NCI-H460 (cell line): ENCODE data around the gene CSNK1G1. TPM values are rescaled to one million over a fixed set of nuclear protein-coding genes. Genes with fewer than 3 reads are reported as not detected.
"Not testable (repeated sequence)": the region's sequence is repeated elsewhere in the genome, so short reads cannot be mapped to it uniquely, and the experiment has no call there.

Experiments used
- DNase-seq: peaks from one replicate; pipeline ENCODE4 v3.0.0-alpha.2; 2016; ENCODE audit warnings: low read depth; ENCODE audit errors: extremely low read depth
- polyA plus RNA-seq: library from polyadenylated mRNA; depleted of rRNA; stranded (reverse); fragments of >200 nt; gene quantifications from 2 replicates; pipeline ENCODE4 v1.2.3, GENCODE V29; 2014; cell fraction: nucleus; rRNA removed
- total RNA-seq: library from RNA; depleted of rRNA; stranded (reverse); fragments of >200 nt; shearing (Covaris generic); gene quantifications from 2 replicates; pipeline ENCODE4 v1.2.3, GENCODE V29; 2014; rRNA removed

Gene CSNK1G1
- 17.5 and 20.7 TPM in 2 replicates for total RNA-seq
- 7.8 and 9.4 TPM in 2 replicates for polyA plus RNA-seq

- peak; percentile 93 for DNase-seq
Measured at GRCh38 chr15:64355944-64356709, at the start of gene CSNK1G1. Gene CSNK1G1, minus strand, starts transcription at chr15:64356173. Its CDS starts 55,674 bp downstream, at chr15:64300499.

- no peak for DNase-seq
Measured at GRCh38 chr15:64400583-64400982, 44.6 kb upstream of the CSNK1G1 start.

- no peak for DNase-seq
Measured at GRCh38 chr15:64398575-64398974, 42.6 kb upstream of the CSNK1G1 start.

GRCh38 chr15:64396789-64397188, 40.8 kb upstream of the CSNK1G1 start:
- DNase-seq: no peak

- not testable (repeated sequence) for DNase-seq
Measured at GRCh38 chr15:64392471-64392870, 36.5 kb upstream of the CSNK1G1 start.

- no peak for DNase-seq
Measured at GRCh38 chr15:64389036-64389435, 33.1 kb upstream of the CSNK1G1 start.

GRCh38 chr15:64387562-64388168, 31.7 kb upstream of the CSNK1G1 start, which contains the start of gene TRIP4:
Gene TRIP4, plus strand, starts transcription at chr15:64387836. Its CDS starts 28 bp downstream, at chr15:64387864.
- peak; percentile 93 for DNase-seq

GRCh38 chr15:64386291-64386690, 30.3 kb upstream of the CSNK1G1 start:
- DNase-seq: no peak

GRCh38 chr15:64383760-64384159, 27.8 kb upstream of the CSNK1G1 start:
- DNase-seq: no peak

- DNase-seq: peak; percentile 94
Measured at GRCh38 chr15:64381000-64381751, 25.2 kb upstream of the CSNK1G1 start, which contains the start of gene PCLAF. Gene PCLAF, minus strand, starts transcription at chr15:64381441. Its CDS starts 70 bp downstream, at chr15:64381371.

GRCh38 chr15:64380130-64380870, 24.3 kb upstream of the CSNK1G1 start:
- not testable (repeated sequence) for DNase-seq

GRCh38 chr15:64379216-64379960, 23.4 kb upstream of the CSNK1G1 start:
- no peak for DNase-seq

GRCh38 chr15:64373360-64373759, 17.4 kb upstream of the CSNK1G1 start:
- no peak for DNase-seq

GRCh38 chr15:64371383-64371782, 15.4 kb upstream of the CSNK1G1 start:
- DNase-seq: not testable (repeated sequence)

GRCh38 chr15:64369078-64369607, 13.2 kb upstream of the CSNK1G1 start:
- no peak for DNase-seq

GRCh38 chr15:64361259-64361658, 5.3 kb upstream of the CSNK1G1 start:
- DNase-seq: no peak

GRCh38 chr15:64356710-64357040, 702 bp upstream of the CSNK1G1 start:
- DNase-seq: no peak

- no peak for DNase-seq
Measured at GRCh38 chr15:64355348-64355943, 527 bp downstream of the CSNK1G1 start.

GRCh38 chr15:64354688-64355344, 1.2 kb downstream of the CSNK1G1 start:
- DNase-seq: no peak
